SH-SY5Y (cell line): ENCODE results near the gene PRKAA2.

Experiments
- GATA2 ChIP-seq: IDR thresholded peaks from 2 replicates; pipeline ENCODE4 v1.6.1; 2011; ENCODE audit warnings: mild to moderate bottlenecking, low read depth, low read length
- GATA3 ChIP-seq: IDR thresholded peaks from 2 replicates; pipeline ENCODE4 v1.6.1; 2011; ENCODE audit warnings: low read depth, mild to moderate bottlenecking, low read length, moderate library complexity

DNA sequence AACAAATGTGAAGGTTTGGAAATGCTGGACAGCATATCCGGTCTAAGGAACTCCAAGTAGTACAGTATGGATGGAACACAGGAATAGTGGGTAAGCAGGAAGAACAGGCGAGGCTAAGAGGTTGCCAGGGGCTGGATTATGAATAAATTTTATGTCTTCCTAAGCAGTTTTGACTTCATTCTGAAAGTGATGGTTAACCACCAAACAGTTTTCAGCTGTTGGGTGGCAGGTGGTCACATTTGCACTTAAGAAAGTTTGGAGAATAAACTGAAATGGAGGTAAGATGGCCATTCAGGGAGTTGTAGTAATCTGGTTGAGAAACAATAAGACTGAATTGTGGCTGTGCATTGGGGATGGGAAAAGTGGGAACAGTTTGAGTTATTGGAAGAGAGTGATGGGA, 83.8 kb downstream of the PRKAA2 start:
- no peak for TF ChIP-seq GATA3
- no peak for TF ChIP-seq GATA2
